Measurements from ENCODE around the gene MADD.
"Not testable (repeated sequence)": the region's sequence is repeated elsewhere in the genome, so short reads cannot be mapped to it uniquely, and the experiment has no call there.

MADD gene

DNA sequence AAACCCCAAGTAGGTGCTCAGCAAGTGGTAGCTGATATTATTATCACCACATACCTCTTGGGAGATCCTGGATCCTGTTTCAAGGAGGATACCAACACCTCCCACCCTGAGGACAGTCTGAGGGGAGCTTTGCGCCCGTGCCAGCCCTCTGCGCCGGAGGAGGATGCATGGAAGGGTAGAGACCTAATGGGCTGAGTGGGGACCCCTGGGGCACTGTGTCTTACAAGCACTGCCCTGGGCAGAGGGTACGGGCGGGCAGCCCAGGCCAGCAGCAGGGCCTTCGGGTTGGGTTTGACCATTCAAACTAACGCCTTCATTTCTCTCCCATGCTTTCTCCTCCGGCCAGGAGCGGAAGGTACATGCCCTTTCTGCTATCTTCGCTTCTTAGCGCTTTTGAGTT, 56.3 kb downstream of the MADD start:
- DNase-seq, result no peak

DNA sequence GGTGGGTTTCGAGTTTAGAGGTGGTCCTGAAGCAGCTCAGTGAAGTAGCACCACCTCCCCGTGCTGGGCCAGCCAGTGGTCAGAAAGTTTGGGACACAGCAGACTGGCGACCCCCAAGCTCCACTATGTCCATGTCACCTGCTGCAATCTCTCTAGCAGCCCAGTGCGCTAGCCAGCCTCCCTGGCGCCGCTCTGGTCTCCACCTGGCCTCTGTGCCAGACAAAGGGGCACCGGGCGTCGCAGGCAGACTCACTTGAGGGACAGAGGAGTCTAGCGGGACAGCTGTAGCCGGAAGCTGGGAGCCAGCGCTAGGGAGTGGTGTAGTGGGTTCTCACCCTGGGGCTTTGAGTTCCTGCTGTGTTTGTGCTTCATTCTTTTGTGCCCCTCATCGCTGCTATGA, 57.1 kb downstream of the MADD start:
- DNase-seq, result no peak

DNA sequence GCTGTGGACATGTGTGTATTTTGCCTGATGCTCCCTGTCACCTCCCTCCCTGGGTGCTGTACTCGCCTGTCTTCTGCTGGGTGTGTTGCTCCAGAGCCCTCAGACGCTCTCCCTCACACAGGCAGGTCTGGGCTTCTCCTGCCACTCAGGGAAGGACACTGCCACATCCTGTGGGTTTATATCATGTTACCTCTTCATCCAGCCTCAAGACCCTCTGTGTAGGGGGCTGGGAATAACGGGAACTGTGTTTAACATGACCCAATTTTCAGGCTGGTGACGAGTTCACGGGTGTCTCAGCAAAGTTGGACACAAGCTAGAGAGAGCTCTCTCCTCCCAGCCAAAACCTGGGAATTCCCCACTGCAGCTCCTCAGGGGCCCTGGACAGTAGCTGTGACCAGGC, 58.0 kb downstream of the MADD start:
- DNase-seq, result no peak

DNA sequence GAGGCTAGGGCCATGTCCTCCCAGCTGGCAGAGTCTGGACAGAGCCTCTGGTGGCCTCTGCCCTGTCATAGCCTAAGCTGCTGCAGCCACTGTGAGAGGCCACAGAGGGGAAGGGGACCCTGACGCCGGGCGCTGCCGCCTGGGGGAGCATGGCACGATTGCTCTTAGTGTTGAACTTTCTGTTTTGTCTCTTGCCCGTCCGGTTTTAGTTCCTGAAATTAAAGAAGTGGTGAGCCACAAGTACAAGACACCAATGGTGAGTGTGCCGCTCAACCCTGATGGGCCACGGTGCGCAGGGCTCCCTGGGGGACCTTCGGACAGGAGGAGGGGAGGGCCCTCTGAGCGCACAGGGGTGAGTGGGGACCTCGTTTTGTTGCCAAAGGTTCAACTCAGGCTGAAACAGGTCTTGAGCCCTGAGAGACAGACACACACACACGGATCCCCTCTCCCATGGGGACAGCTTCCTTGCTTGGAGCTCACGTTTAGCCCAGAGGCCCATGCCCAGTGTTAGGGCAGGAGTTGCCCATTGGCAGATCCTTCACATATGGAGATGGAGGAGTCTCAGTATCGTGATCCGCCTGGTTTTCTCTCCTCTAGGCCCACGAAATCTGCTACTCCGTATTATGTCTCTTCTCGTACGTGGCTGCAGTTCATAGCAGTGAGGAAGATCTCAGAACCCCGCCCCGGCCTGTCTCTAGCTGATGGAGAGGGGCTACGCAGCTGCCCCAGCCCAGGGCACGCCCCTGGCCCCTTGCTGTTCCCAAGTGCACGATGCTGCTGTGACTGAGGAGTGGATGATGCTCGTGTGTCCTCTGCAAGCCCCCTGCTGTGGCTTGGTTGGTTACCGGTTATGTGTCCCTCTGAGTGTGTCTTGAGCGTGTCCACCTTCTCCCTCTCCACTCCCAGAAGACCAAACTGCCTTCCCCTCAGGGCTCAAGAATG, 58.8 kb downstream of the MADD start:
- no peak for DNase-seq

DNA sequence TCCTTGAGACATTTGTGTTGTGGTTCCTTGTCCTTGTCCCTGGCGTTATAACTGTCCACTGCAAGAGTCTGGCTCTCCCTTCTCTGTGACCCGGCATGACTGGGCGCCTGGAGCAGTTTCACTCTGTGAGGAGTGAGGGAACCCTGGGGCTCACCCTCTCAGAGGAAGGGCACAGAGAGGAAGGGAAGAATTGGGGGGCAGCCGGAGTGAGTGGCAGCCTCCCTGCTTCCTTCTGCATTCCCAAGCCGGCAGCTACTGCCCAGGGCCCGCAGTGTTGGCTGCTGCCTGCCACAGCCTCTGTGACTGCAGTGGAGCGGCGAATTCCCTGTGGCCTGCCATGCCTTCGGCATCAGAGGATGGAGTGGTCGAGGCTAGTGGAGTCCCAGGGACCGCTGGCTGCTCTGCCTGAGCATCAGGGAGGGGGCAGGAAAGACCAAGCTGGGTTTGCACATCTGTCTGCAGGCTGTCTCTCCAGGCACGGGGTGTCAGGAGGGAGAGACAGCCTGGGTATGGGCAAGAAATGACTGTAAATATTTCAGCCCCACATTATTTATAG, 59.6 kb downstream of the MADD start:
- no peak for DNase-seq

DNA sequence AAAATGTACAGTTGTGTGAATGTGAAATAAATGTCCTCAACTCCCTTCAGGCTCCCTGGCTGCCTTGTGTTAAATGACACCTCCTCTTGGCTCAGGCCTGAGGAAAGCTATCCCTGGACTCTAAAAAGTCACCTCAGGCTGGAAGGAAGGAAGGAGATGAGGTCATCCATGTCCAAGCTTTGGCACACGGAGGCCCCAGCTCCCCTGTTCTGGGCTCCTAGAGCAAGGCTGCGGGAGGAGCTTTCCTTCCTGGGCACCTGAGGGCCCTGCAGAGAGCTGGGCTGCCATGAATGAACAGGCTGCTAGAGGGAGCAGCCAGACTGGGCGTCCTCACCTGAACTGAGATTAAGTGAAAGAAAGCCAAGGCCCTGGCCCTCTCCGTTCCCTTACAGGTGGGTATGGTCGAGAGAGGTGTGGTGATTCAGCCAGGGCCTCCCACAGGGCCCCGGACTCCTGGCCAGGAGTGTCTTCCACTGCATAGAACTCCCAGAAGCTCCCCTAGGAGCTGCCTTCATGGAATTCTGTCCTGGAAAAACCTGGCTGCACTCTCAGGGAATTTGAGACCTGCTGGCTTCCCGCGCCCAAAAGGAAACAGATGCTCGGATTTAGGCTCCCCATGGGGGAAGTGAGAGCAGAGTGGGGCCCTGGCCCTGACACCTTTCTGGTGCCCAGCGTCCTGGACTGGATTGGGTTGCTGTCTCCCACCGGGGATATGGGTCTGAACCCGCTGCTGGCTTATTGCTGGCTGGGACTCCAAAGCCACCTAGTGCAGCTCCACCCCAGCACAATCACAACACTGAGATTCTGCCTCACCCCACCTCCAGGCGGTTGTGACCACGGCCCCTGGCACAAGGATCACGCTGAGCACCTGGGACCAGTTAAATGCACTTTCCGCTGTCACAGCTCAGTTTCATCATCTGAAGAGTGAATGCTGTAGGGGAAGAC, 60.3 kb downstream of the MADD start:
- DNase-seq, result no peak

DNA sequence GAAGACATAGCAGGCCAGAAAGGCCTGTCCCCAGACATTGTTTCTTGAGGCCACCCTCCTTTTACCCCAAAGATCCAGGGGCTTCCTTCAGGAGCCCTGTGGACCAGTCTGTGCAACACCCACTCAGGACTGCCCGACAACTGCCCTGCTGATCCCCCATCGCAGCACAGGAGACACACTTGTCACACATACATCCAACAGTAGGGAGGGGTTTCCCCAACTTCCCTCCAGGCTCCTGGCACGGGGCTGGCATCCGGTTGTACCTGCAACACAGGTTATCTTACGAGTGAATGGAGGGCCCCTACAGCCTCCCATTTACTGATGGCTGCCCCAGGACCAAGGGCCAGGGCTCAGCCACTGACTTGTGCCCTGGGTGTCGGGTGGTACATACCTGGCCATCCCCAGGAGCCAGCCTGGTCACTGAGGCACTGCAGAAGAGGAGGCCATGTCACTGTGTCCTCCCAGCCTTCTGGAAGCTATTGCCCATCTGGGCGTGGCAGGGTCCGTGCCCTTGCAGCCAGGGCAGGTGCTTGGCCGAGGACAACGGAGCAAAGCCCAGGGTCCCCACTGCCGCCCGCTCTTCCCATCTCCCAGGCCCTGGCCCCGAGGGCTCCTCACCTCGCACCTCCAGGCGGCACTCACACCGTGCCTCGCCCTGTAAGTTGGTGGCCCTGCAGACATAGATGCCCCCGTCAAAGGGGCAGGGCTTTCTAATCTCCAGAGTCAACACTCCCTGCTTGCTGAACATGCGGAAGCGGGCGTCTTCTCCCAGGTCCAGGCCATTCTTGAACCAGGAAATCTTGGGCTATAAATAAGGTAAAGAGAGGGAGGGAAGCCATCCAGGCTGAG, 61.7 kb downstream of the MADD start:
- DNase-seq, result no peak

DNA sequence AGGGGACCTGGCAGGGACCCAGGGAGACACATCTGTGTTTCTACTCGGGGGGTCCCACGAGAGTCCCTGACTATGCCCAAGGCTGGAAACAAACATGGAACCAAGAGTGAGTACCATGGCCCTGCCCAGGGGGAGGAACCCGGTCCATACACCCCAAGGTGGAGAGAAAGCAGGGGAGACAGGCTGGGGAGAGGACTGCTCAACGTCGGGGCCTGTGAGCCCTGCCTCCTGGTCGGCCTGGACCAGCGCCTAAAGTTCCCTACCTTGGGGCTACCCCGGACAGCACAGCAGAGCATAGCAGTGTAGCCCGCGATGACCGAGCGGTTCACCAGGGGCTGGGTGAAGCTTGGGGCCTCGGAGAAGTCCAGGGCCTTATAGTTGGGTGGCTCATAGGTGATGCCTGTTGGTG, 62.4 kb downstream of the MADD start:
- DNase-seq, result no peak

DNA sequence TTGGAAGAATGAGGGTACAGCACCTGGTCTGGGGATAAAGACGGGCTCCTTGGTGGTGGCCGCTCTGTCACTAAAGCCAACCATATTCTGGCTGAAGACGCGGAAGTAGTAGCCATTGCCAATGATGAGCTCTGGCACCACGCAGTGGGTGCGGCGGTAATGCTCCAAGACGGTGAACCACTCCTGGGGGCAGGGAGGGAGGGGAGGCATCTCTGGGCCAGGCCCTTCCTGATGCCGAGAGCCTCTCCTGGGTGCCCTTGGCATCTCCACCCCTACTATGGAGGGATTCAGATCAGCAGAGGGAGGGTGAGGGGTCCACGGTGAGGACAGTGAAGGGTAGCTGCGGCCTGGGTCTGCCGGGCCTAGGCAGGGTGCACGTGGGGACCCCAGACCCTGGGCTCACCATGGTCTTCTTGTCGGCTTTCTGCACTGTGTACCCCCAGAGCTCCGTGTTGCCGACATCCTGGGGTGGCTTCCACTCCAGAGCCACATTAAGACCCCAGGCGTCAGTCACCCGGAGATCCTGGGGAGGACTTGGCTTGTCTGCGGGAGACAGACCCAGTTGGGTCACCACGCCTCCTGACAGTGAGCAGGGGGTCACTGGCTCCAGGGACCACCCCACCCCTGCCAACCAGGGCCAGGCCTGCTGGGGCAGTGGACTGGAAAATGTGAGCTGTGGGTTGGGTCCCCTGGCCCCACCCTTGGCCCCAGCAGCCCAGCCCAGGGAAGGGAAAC, 63.0 kb downstream of the MADD start:
- no peak for DNase-seq

DNA sequence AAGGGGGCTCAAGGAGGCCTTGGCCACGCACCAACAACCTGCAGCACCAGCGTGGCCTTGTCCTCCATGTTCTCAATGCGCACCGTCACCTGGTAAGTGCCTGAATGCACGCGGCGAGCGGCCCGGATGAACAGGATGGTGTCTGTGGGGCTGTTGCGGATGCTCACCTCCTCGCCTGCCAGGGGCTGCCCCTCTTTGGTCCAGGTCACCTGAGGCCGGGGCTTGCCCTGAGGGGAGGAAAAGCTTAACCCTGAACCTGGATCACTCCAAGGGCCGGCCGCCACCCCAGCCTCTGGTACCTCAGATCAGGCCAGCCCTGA, 63.6 kb downstream of the MADD start:
- no peak for DNase-seq

DNA sequence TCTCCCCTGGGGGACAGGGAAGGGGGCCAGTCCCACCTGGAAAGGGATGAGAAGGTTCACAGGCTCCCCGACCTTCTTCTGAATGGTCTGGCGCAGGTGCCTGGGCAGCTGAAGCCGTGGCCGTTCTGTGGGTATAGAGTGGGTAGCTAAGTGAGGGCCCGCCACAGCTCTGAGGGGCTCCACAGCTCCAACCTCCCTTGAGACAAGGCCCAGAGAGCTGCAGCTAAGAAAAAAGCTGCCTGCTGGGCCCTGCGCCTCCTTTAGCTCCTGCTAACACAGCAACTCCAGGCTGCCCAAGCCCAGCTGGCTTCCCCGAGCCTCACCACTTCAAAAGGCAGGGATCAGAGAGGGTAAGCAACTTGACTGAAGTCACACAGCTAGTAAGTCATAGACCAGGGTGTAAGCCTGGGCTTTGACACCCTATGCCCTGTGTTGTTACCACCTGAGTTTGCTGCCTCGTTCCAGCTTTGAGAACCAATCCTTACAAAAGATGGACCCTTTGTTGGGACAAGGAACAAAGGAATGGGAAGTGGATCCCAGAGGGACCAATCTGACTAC, 64.0 kb downstream of the MADD start:
- no peak for DNase-seq

DNA sequence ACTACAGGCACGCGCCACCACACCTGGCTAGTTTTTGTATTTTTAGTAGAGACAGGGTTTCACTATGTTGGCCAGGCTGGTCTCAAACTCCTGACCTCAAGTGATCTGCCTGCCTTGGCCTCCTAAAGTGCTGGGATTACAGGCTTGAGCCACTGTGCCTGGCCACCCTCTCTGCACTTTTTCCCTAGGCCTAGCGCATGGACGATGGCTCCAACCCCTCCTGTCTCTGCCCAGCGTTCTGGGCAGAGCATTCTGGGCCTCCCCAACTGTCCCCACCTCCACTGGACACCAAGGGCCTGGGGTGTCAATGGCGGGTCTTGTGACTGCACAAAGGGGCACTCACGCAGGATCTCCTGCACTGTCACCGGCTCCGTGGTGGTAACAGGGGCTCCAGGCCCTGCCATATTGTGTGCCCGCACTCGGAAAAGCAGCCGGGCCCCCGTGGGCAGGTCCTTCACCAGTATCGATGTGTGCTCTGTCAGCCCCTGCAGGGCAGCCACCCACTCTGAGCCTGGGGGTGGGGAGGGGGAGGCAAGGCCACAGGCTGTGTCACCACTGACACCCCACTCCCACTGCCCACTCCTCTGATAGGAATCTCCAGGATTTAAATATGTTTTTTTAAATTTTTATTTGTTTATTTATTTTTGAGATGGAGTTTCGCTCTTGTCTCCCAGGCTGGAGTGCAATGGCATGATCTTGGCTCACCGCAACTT, 64.9 kb downstream of the MADD start:
- not testable (repeated sequence) for DNase-seq

DNA sequence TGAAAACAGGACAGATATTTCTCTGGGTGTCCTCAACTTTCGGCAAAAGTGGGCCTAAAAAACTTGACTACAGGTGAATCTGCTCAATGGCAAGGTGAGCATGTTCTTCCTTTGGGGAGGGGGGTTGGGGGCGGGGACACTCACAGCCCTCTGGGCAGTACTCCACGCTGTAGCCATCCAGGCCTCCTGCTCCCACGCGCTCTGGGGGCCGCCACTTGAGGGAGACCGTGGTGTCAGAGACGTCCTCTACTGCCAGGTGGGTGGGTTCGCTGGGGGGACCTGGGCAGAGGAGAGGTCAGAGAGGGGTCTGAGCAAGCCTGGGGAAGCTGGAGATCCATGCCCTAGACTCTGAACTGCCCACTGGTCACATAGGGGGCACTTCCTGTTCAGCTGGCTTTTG, 65.8 kb downstream of the MADD start:
- no peak for DNase-seq

DNA sequence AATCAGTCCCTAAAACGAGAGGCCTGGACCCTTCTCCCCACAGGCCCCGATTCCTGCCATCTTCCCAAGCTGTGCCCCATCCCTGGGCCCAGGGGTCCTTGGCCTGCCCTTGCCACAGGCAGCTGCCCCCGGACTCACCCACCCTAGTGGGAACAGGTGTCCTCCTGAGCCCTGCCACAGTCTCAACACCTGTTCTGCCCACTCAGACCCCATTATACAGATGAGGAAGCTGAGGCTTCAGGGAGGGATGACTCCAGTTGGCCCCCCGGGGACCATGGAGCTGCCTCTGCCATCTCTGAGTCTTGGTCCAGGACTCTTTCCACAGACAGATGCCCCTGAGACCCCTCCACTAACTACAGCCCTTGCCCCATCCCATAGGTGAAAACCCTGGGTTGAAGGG, 66.7 kb downstream of the MADD start:
- no peak for DNase-seq

DNA sequence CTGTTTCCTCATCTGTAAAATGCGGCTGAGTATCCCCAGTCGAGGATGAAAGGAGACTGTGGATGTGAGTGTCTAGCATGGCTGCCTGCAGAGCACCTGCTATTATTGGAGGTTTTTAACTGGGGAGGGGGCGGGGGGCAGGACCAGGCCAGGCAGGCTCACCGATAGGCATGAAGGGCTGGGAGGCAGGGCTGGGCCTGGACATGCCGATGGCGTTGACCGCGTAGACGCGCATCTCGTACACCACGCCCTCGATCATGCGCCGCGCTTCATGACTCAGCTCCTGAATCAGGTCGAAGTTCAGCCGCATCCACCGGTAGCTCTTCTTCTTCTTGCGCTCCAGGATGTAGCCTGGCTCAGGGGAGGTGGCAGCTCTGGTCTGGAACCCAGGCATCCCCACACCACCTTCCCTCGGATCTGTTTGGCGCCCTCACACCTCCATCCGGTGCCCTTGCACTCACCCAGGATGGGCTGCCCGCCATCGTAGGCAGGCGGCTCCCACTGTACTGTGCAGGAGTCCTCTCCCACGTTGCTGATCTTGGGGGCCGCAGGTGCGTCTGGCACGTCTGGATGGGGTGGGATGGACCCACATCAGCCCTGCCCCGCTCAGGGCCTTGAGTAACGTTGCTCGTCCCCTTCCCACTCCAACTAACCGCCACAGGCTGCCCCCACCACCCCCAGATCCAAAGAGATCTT, 67.4 kb downstream of the MADD start:
- no peak for DNase-seq

DNA sequence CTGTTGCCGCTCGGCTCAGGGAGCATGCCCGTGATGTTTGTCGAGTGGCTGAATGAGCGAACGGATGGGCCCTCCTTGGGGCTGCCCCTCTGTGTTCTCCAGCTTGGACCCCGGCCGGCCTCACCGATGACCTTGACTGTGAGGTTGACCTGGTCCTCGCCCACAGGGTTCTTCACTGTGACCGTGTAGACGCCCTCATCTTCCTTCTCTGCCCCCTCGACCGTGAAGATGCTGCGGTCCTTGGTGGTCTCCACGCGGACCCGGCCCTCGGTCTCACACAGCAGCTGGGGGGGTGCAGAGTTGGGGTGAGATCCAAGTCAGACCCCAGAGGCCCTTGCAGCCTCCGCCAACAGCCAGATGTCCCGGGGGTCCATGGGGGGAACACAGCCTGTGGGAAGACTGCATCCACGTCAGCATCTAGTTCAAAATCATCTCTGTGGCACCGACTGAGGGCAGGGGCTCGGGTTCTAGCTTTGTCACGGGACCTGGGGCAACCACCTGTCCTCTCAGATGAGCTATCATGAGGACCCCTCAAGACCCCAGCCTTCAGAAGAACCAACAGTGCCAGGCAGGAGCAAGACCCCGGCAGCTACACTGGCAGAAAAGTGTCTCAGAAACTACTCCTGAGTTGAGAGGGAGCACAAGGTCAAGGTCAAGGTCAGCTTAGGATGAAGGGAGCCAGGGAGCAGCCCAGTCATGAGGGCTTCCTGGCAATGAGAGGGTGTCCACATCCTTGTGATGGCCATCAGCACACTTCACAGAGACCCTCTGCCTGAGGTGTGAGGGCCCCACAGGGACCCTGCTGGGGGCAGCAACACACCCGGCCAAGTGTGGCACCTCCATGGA, 68.7 kb downstream of the MADD start:
- DNase-seq, result no peak

DNA sequence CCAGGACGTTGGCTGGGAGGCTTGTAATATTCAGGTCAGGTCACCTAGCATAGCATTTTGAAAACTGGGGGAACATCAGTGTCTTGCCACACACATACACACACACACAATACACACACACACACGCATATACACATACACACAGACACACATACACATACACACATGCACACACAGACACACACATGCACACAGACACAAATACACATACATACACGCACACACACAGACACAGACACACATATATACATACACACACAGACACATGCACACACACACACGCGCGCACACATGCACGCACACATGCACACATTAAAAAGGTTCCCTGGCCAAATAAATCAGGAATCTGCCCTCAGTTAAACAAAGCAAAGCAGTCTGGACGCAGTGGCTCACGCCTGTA, 70.1 kb downstream of the MADD start:
- DNase-seq, result no peak

DNA sequence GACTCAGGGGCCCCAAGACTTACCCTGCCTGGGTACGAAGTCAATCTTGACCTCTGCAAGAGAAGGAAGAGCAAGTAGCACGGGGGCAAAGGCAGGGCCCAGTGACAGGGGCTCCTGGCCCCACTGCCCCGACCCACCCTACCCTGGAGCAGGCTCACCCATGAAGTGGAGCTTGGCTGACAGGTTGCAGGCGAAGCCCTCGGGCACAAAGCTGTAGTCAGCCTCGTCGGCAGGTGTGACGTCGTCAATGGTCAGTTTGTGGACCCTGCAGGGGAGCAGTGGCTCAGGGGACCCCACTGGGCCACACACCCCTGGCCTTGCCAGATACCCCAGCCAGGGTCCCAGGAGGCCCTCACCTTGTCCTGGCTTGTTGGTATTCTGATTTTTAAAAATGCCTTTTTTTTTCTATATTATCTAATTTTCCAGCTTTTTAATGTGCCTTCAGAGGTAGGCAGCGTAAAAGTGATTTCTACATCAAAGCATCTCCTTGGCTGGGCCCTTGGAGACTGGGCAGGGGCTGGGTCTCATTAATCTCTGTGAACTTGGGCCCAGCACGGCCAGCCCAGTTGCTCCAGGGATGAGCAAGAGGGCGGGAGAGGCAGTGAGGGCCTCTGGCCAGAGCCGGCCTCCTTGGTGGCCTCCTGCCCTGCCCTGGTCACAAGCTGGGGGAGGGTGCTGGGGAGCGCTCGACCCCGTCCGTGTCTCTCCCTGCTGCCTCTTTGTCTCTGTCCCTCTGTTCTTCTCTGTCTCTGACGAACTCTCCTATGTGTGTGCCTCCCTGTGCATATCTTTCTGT, 71.2 kb downstream of the MADD start:
- no peak for DNase-seq

Data from RPMI8226 (cell line).